ENCODE data around the gene TREX2. TPM values are rescaled to one million over a fixed set of nuclear protein-coding genes. Genes with fewer than 3 reads are reported as not detected.

TREX2 gene
- total and polyA plus RNA-seq, 2 of the 8 experiments (the other 6 are each of a cell fraction or from before 2014, with no cell fraction given): 0.71 to 0.80 TPM

- TF ChIP-seq, protein P1, sequence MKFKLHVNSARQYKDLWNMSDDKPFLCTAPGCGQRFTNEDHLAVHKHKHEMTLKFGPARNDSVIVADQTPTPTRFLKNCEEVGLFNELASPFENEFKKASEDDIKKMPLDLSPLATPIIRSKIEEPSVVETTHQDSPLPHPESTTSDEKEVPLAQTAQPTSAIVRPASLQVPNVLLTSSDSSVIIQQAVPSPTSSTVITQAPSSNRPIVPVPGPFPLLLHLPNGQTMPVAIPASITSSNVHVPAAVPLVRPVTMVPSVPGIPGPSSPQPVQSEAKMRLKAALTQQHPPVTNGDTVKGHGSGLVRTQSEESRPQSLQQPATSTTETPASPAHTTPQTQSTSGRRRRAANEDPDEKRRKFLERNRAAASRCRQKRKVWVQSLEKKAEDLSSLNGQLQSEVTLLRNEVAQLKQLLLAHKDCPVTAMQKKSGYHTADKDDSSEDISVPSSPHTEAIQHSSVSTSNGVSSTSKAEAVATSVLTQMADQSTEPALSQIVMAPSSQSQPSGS (IDR thresholded peaks at IDR 0.05; ENCODE audit: low read length): no peak
- TF ChIP-seq SIN3A (conservative IDR thresholded peaks at IDR 0.05 in 1 of 2, IDR thresholded peaks at IDR 0.05 in 1 of 2; ENCODE audit: low read depth in 1 of 2, low read length in 2 of 2) (no peak), MAX (IDR thresholded peaks at IDR 0.05) (no peak), TEAD4 (IDR thresholded peaks at IDR 0.05; ENCODE audit: low read depth, low read length) (no peak), KDM4A (IDR thresholded peaks at IDR 0.05; ENCODE audit: low read depth, low read length, severe bottlenecking) (no peak), ASH2L (IDR thresholded peaks at IDR 0.05; ENCODE audit: low read length) (no peak)
- TF ChIP-seq, protein P2, sequence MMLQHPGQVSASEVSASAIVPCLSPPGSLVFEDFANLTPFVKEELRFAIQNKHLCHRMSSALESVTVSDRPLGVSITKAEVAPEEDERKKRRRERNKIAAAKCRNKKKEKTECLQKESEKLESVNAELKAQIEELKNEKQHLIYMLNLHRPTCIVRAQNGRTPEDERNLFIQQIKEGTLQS (IDR thresholded peaks at IDR 0.05; ENCODE audit: insufficient read depth, low read depth, low read length): no peak
These were observed 5.1 kb upstream of the TREX2 start (continued) for GRCh38 chrX:153450949-153451277.

Data from H1 (cell line).